ENCODE data around the gene STAM.

Gene STAM

DNA sequence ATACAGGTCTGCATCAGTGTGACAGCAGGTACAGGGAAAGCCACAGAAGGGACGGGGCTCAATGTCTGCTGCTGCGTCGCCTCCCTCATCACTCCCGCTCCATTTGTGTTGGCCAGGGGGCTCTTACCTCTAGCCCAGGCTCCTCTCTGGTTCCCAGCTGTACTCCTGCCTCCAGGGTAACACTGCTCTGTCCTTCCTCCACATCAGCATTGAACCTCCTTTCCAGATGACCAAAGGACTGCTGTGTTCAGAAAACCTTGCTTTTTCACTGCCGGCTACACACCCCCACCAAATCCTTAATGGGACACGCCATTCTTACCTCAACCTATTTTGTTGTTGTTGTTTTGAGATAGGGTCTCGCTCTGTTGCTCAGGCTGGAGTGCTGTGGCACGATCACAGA is 105.9 kb downstream of the STAM start:
- in situ Hi-C loops (cut with HindIII; ENCODE audit: low sequenced_read_pairs): no loop called here
- no peak for TF ChIP-seq CTCF (IDR thresholded peaks at IDR 0.05; ENCODE audit: low read depth, low read length, missing control alignments)
- no peak overlapping the region for H3K4me3 ChIP-seq (ENCODE audit: low read depth, low read length)
- DNase-seq (ENCODE audit: low read depth): no peak

DNA sequence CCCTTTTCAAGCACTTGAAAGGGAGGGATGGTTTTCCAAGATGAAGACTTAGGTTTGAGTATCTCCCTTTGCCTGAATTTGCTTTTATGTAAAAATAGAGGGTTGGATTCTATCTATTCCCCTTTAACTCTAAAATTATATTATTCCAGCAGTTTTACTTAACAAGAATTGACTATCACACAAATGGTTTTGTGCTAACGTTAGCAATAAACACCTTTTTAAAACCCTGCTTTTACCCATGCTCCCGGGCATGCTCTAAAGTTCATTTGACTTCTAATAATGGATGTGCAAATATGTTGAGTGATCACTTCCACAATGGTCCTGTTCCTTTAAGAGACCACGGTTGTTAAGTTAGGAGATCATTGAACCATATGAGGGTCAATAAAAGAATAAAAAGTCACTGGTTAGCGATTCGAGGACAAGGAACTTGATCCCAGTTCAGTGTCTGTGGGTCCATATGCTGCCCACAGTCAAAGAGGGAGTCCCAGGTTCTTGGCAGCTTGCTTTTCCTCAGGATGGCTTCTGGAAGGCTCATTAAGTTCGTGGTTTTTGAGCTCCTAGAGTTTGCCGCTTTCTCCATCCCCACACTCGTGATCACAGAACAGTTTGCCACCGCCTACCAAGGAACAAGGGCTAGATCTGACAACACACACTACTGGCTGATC is 108.0 kb downstream of the STAM start, which contains the start of gene TMEM236:
TMEM236 (plus strand) TSS at position 421 of the 665 bp plus-strand sequence; CDS start at position 516, 95 bp downstream.
- in situ Hi-C loops (cut with HindIII; ENCODE audit: low sequenced_read_pairs): no loop called here
- H3K4me3 ChIP-seq (ENCODE audit: low read depth, low read length): no peak within 1 kb of the TSS
- TF ChIP-seq CTCF (IDR thresholded peaks at IDR 0.05; ENCODE audit: low read depth, low read length, missing control alignments): no peak
- DNase-seq (ENCODE audit: low read depth): no peak

GRCh38 chr10:17756557-17757217 is 112.7 kb downstream of the STAM start:
- no peak for TF ChIP-seq CTCF (IDR thresholded peaks at IDR 0.05; ENCODE audit: low read depth, low read length, missing control alignments)
- no peak for DNase-seq (ENCODE audit: low read depth)
- H3K4me3 ChIP-seq (ENCODE audit: low read depth, low read length): no peak overlapping the region
- in situ Hi-C loops (cut with HindIII; ENCODE audit: low sequenced_read_pairs): no loop called here

- TF ChIP-seq CTCF (IDR thresholded peaks at IDR 0.05; ENCODE audit: low read depth, low read length, missing control alignments): no peak
- H3K4me3 ChIP-seq (ENCODE audit: low read depth, low read length): no peak overlapping the region
- DNase-seq (ENCODE audit: low read depth): no peak
- in situ Hi-C loops (cut with HindIII; ENCODE audit: low sequenced_read_pairs): no loop called here
These were observed 114.2 kb downstream of the STAM start for GRCh38 chr10:17758200-17758599.

GRCh38 chr10:17758896-17759295 is 114.9 kb downstream of the STAM start:
- in situ Hi-C loops (cut with HindIII; ENCODE audit: low sequenced_read_pairs): no loop called here
- no peak overlapping the region for H3K4me3 ChIP-seq (ENCODE audit: low read depth, low read length)
- DNase-seq (ENCODE audit: low read depth): no peak
- TF ChIP-seq CTCF (IDR thresholded peaks at IDR 0.05; ENCODE audit: low read depth, low read length, missing control alignments): no peak

DNA sequence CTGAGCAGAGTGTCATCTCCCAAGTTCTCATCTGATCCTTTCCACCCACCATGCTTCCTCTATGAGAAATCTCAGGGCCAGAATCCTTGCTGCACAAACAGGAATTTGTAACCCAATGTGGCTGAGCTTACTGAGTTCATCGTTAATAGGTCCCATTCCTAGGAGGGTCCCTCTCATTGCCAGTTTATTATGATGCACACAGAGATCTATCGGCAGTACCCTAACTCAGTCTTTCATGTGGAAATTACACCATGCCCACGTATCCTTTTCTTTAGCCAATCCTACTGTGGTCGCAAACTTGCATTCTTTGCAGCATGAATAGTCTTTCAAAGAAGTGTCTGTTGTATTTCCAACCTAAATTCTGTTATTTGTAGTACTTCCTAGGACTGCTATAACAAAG is 120.2 kb downstream of the STAM start:
- in situ Hi-C loops (cut with HindIII; ENCODE audit: low sequenced_read_pairs): no loop called here
- no peak for DNase-seq (ENCODE audit: low read depth)
- no peak overlapping the region for H3K4me3 ChIP-seq (ENCODE audit: low read depth, low read length)
- TF ChIP-seq CTCF (IDR thresholded peaks at IDR 0.05; ENCODE audit: low read depth, low read length, missing control alignments): no peak
